ENCODE data around the gene MLLT3.

DNA sequence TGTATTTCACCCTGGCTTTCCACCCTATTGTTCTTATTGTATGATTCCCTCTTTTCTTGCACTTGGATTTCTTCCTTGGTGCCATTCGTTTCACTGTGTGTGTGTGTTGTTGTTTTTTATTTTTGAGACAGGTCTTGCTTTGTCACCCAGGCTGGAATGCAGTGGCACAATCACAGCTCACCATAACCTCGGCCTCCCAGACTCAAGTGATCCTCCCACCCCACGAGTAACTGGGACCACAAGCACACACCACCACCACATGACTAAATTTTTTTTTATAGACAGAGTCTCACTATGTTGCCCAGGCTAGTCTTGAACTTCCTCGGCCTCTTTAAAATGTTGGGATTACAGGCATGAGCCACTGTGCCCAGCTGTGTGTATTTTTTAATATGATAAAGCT is 72.0 kb downstream of the MLLT3 start:
- TF ChIP-seq HDAC6 (IDR thresholded peaks at IDR 0.05; ENCODE audit: low read depth, low read length), result no peak
- TF ChIP-seq, protein P1, sequence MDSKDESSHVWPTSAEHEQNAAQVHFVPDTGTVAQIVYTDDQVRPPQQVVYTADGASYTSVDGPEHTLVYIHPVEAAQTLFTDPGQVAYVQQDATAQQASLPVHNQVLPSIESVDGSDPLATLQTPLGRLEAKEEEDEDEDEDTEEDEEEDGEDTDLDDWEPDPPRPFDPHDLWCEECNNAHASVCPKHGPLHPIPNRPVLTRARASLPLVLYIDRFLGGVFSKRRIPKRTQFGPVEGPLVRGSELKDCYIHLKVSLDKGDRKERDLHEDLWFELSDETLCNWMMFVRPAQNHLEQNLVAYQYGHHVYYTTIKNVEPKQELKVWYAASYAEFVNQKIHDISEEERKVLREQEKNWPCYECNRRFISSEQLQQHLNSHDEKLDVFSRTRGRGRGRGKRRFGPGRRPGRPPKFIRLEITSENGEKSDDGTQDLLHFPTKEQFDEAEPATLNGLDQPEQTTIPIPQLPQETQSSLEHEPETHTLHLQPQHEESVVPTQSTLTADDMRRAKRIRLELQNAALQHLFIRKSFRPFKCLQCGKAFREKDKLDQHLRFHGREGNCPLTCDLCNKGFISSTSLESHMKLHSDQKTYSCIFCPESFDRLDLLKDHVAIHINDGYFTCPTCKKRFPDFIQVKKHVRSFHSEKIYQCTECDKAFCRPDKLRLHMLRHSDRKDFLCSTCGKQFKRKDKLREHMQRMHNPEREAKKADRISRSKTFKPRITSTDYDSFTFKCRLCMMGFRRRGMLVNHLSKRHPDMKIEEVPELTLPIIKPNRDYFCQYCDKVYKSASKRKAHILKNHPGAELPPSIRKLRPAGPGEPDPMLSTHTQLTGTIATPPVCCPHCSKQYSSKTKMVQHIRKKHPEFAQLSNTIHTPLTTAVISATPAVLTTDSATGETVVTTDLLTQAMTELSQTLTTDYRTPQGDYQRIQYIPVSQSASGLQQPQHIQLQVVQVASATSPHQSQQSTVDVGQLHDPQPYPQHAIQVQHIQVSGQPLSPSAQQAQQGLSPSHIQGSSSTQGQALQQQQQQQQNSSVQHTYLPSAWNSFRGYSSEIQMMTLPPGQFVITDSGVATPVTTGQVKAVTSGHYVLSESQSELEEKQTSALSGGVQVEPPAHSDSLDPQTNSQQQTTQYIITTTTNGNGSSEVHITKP (CRISPR knock-in tag; IDR thresholded peaks at IDR 0.05; ENCODE audit: low read depth), result no peak

Measured in HepG2 (cell line).